ENCODE data around the gene KCNH8.

Gene KCNH8

DNA sequence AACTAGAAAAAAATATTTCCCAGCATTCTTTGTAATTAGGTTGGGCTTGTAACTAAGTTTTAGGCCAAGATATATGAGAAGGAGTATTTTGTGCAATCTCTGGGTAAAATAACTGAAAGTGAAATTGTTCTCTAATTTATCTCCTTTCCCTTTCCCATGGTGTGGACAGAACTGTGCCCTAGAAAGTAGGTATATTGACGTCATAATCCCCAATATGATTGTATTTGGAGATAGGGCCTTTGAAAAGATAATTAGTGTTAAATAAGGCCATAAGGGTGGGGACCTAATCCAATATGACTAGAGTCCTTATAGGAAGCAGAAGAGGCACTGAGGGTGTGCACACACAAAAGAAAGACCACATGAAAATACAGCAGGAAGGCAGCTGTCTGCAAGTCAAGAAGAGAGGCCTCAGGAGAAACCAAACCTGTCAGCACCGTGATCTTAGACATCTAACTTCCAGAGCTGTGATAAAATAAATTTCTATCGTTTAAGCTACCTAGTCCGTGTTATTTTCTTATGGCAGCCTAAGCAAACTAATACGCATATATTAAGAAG is 106.6 kb downstream of the KCNH8 start:
- FAIRE-seq: no peak

DNA sequence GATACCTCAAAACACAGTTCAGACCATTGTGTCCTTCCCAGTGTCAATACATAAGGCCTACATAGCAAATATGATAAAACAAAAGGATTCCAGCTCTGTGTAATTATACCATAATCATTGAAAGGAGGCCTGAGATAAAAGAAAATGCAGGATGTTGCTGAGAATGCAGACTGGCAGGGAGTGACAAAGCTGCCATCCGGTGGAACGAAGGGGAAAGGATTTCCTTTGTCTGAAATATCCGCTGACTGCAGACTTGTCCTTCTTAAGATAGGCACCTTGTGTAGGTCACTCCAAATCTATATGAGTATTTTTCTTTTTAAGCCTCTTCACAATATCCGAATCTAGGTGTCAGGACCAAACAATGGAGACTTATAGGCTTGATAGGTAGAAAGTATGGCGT is 108.0 kb downstream of the KCNH8 start:
- FAIRE-seq: no peak

GRCh38 chr3:19263606-19264005 is 115.3 kb downstream of the KCNH8 start:
- FAIRE-seq: no peak

- FAIRE-seq: no peak
Observed at GRCh38 chr3:19264424-19264823, 116.1 kb downstream of the KCNH8 start.

- FAIRE-seq: no peak
Observed at GRCh38 chr3:19267040-19267439, 118.7 kb downstream of the KCNH8 start.

GRCh38 chr3:19270481-19270880 is 122.2 kb downstream of the KCNH8 start:
- no peak for FAIRE-seq

DNA sequence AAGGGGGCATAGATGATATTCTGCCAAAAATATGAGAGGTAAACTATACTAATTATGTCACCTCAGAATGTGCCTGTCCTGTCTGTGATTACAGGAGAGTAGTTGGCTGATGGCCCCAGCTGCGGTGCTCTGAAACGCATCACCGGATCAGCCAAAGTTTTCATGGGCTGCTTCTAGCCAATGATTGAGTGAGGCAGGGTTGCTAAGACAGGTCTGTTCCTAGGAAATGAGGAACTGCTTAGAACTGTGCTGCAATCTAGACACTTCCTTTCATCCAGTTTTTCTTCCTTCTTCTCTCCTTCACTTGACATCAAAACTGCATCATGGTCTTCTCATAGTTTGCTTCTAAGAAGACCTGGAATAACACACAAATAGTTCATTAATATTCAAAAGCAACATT is 124.0 kb downstream of the KCNH8 start:
- no peak for FAIRE-seq

DNA sequence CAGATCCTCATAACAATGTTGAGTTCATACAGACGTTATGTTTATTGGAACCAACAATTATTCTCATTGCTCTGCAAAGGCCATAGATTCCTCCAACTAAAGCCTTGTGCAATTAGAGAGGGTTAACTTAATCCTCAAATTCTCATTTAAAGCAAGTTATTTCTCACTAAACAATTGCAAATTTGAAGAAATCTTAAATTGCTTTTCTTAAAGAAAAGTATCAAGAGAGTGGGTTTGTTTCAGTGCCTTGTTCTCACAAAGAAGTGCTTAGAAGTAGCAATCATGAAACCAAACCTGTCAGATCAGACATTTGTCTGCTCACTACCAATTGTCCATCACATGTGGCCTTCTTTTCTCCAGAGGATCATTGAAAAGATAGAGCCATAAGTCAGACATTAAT is 124.8 kb downstream of the KCNH8 start:
- FAIRE-seq: no peak

- no peak for FAIRE-seq
Observed at GRCh38 chr3:19274576-19274975, 126.3 kb downstream of the KCNH8 start.

DNA sequence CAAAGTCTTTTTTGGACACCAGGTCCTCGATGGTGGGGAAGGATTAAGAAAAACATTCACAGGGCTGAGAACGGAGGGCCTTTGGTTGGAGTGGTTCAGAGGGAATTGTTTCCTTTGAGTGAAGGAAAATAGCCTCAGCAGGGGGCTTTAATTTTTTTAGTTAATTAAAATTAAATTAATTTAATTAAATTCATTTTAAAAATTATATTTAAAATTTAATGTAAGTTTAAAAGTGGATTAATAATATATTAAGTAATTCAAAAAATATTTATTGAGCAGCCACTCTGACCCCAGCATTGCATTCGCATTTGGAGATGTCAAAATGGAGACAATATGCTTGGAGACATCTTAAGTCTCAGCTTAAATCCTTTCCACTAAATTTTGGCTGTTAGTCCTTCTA is 136.7 kb downstream of the KCNH8 start:
- FAIRE-seq: no peak

DNA sequence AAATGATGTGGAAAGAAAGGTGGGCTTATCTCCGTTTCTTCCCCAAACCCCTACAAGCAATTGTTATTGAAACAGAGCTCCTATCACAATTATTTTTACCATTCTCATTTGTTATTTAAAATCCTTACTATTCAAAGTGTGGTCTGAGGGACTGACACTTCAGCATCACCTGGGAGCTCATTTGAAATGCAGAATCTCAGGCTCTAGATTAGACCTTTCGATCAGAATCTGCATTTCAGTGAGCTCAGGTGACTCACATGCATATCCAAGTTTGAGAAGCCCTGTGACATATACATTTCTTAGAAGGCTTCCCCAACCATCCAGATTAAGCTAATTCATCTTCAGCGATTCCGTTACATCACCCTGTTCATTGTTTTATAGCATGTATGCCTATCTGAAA is 145.0 kb downstream of the KCNH8 start:
- no peak for FAIRE-seq

DNA sequence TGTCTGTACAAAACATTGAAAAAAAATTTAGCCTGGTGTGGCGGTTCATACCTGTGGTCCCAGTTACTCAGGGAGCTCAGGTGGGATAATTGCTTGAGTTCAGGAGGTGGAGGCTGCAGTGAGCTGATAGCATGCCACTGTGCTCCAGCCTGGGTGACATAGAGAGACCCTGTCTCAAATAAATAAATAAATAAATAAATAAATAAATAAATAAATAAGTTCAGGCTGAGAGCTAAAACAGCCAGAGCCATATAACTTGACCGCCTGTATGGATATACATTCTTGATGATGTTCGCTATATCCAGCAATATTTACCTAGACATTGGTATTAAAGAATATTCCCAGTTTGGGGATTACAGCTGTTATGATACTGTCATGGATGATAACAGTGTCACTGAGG is 146.9 kb downstream of the KCNH8 start:
- FAIRE-seq: no peak

DNA sequence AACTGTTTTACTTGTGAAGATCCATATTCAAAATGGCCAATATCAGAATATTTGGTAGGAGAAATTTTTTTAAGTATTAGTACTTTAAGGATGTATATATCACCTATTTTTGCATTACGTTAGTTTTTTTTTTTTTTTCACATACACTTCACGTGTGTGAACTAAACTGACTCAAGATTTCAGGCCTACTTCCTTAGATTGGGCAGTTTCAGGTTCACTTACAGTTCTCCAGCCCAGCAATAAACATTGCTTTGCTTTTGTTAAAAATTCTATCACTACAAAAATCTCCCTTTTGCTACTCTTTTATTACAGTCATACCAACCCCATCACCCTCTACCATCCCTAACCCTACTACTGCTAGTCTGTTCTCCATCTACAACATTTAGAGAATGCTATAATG is 183.6 kb downstream of the KCNH8 start:
- no peak for FAIRE-seq

DNA sequence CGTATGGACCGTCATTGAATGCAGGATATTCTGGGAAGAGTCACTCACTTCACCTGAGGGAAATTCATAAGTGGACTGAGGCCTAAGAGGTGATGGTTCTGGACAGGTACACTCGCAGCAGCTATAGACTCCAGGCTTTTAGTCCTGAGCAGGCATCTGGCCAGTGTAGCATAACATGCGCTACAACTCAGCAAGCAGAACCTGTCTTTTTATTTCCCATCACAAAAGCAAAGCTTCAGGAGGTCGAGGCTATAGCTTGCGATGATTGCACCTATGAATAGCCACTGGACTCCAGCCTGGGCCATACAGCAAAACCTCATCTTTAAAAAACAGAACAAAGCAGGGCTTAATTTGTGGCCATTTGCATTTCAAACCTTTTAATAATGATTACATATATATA is 185.8 kb downstream of the KCNH8 start:
- FAIRE-seq: no peak

DNA sequence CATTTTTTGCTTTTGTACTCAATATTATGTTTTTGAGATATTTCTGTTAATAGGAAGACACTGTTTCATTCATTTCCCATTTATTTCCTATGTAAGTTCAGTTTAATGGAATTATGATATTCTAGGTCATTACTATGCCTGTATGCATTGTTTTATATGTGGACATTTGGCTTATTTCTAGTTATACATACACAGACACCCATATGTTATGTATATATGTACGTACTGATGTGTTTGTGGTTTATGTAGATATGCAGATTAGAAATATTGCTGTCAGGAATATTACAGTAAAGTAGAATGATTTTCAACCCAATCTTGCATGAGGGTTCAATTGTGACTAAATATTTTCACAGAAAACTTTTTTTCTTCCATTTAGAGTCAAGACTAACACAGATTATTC is 190.5 kb downstream of the KCNH8 start:
- no peak for FAIRE-seq

DNA sequence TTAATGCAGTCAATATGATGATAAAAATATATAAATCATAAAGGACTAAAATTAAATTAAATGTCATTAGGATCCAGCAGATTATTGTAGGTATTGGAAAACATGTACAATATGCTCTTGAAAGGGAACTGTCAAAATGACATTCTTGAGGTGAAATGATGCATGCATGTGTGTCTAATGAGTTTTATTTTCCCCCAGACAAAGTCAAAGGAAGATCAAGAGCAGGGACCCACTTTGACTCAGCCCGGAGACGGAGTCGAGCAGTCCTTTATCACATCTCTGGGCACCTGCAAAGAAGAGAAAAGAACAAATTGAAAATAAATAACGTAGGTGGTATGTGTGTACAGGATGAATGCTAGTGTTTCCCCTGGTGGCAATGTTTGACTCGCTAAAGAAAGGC is 194.1 kb downstream of the KCNH8 start:
- FAIRE-seq: no peak

GRCh38 chr3:19346759-19347158 is 198.4 kb downstream of the KCNH8 start:
- FAIRE-seq: no peak

GRCh38 chr3:19347671-19348070 is 199.4 kb downstream of the KCNH8 start:
- no peak for FAIRE-seq

- no peak for FAIRE-seq
Observed at GRCh38 chr3:19348500-19348899, 200.2 kb downstream of the KCNH8 start.

- FAIRE-seq: peak; percentile 62
Observed at GRCh38 chr3:19348941-19349564, 200.7 kb downstream of the KCNH8 start.

DNA sequence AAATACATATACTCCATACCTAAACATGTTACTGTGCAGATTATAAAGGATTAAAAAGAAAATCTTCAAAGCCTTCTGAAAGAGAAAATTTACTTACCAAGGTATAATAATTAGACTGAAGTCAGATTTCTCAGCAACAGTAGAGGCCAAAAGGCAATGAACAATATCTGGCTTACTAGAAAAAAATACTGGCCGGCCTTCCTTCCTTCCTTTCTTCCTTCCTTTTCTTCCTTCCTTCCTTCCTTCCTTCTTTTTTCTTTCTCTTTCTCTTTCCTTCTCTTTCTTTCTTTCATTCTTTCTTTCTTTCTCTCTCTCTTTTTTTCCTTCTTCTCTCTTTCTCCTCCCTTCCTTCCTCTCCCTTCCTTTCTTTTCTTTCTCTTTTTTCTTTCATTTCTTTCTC is 209.6 kb downstream of the KCNH8 start:
- FAIRE-seq: no peak

DNA sequence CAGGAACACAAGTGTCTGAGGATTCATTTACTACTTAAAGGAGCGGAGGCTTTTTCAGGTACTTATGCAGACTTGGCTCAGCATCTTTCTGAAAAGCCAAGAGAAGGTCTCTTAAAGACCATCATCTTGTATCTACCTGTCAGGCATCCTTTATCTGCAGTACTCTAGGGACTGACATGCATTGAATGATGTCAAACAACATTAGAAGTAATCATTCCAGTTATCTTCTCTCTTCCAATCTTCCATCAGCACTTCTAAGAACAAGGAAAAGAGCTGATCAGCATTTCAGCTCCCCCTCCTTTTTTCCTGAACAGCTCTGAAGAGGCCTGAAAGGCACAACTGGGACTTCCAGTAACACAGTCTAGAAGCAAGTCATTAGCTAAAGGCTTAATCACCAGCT is 214.8 kb downstream of the KCNH8 start:
- FAIRE-seq: no peak

- no peak for FAIRE-seq
Observed at GRCh38 chr3:19364148-19364547, 215.8 kb downstream of the KCNH8 start.

GRCh38 chr3:19365471-19365870 is 217.2 kb downstream of the KCNH8 start:
- FAIRE-seq: peak; percentile 14

- FAIRE-seq: no peak
Observed at GRCh38 chr3:19384868-19385267, 236.6 kb downstream of the KCNH8 start.
